Loucy (cell line): ENCODE results near the gene LRRN4CL.

Experiments
- H2AFZ ChIP-seq: fragments of 200-600 bp; sonication (generic); 2 replicates; pipeline ENCODE4 v1.6.0; 2016; ENCODE audit warnings: antibody characterized with exemption, mild to moderate bottlenecking, low read length, moderate library complexity
- H3F3A ChIP-seq: fragments of 200-600 bp; 2 replicates; pipeline ENCODE4 v1.6.0; 2016; ENCODE audit warnings: antibody characterized with exemption, low read depth, mild to moderate bottlenecking
- H3K27me3 ChIP-seq: fragments of 200-600 bp; sonication (generic); 2 replicates; pipeline ENCODE4 v1.6.1; 2014; ENCODE audit warnings: low read length, mild to moderate bottlenecking; ENCODE audit not compliant: insufficient read depth, poor library complexity, severe bottlenecking
- H3K36me3 ChIP-seq: fragments of 200-600 bp; sonication (generic); 2 replicates; pipeline ENCODE4 v1.6.1; 2016; ENCODE audit warnings: low read length; ENCODE audit not compliant: insufficient read depth
- H3K4me1 ChIP-seq: fragments of 200-600 bp; sonication (generic); 2 replicates; pipeline ENCODE4 v1.5.1; 2014; ENCODE audit warnings: low read length, mild to moderate bottlenecking; ENCODE audit not compliant: insufficient read depth, poor library complexity, severe bottlenecking
- H3K4me2 ChIP-seq: fragments of 200-600 bp; sonication (generic); 2 replicates; pipeline ENCODE4 v1.6.0; 2014; ENCODE audit warnings: antibody characterized with exemption, low read length, low read depth, mild to moderate bottlenecking; ENCODE audit not compliant: poor library complexity, severe bottlenecking
- H3K4me3 ChIP-seq: fragments of 200-600 bp; sonication (generic); 2 replicates; pipeline ENCODE4 v1.5.1; 2014; ENCODE audit warnings: low read length, mild to moderate bottlenecking, mixed read lengths; ENCODE audit not compliant: poor library complexity, severe bottlenecking
- H3K79me2 ChIP-seq: fragments of 200-600 bp; sonication (generic); 2 replicates; pipeline ENCODE4 v1.6.1; 2014; ENCODE audit warnings: low read length; ENCODE audit not compliant: insufficient read depth
- H3K9ac ChIP-seq: fragments of 200-600 bp; sonication (generic); 2 replicates; pipeline ENCODE4 v1.6.0; 2014; ENCODE audit warnings: mild to moderate bottlenecking, low read depth, low read length, moderate library complexity; ENCODE audit not compliant: poor library complexity, severe bottlenecking
- H3K9me2 ChIP-seq: fragments of 200-600 bp; sonication (generic); replicated peaks from 2 replicates; pipeline ENCODE4 v1.6.1; 2016; ENCODE audit warnings: low read depth, low read length, mixed read lengths
- H3K9me3 ChIP-seq: fragments of 200-600 bp; sonication (generic); 2 replicates; pipeline ENCODE4 v1.6.1; 2014; ENCODE audit warnings: mild to moderate bottlenecking, antibody characterized with exemption, low read length, low read depth; ENCODE audit not compliant: insufficient read depth
- H4K20me1 ChIP-seq: fragments of 200-600 bp; sonication (generic); 2 replicates; pipeline ENCODE4 v1.6.0; 2014; ENCODE audit warnings: antibody characterized with exemption, low read length, mild to moderate bottlenecking; ENCODE audit not compliant: insufficient read depth, poor library complexity, severe bottlenecking
- EZH2phosphoT487 ChIP-seq: fragments of 200-600 bp; IDR thresholded peaks from 2 replicates; pipeline ENCODE4 v1.6.1; 2018; ENCODE audit warnings: antibody characterized with exemption, mild to moderate bottlenecking, moderate library complexity, borderline replicate concordance
- TF ChIP-seq, protein P1 (sequence below): fragments of 200-600 bp; sonication (generic); conservative IDR thresholded peaks from 2 replicates; pipeline ENCODE4 v1.5.1; 2014; ENCODE audit warnings: mild to moderate bottlenecking, antibody characterized with exemption, low read length

LRRN4CL gene

DNA sequence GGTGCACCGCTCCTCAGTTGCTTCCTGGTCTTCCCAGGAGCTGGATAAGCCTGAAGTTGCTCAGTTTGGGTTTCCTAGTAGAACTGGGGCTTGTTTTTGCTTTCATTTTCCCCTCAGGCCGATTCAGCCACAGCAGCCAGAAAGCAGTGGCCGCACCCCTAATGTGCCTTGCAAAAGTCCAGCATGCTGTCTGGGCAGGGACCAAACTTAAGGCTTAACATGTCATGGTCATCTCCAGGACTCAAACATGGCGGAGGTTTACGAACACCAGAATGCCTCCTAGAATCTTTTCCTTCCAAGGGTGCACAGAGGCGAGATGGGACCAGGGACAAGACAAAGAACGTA lies 20.6 kb upstream of the LRRN4CL start:
- Histone ChIP-seq H3K9me3 (no peaks in the 10 kb centered on the region), H3K4me3 (no peak overlapping the region), H3K4me1 (peaks cover 10% of the 10 kb centered on the region), H3K79me2 (peaks cover 17% of the 10 kb centered on the region; the same call in 1 of the 2 replicates), H4K20me1 (peaks cover 31% of the 10 kb centered on the region), H3F3A (peaks cover 12% of the 10 kb centered on the region), H3K9me2 (no peaks in the 10 kb centered on the region), H3K9ac (no peak overlapping the region), H3K4me2 (no peak overlapping the region), H3K27me3 (no peaks in the 10 kb centered on the region), H2AFZ (no peak overlapping the region), H3K36me3 (peaks cover 67% of the 10 kb centered on the region)
- TF ChIP-seq EZH2phosphoT487, result no peak

- Histone ChIP-seq H3K4me3 (no peak overlapping the region), H3K27me3 (no peaks in the 10 kb centered on the region), H3F3A (peaks cover 12% of the 10 kb centered on the region), H3K4me2 (no peak overlapping the region), H3K9me3 (no peaks in the 10 kb centered on the region), H3K79me2 (peaks cover 12% of the 10 kb centered on the region; the same call in 1 of the 2 replicates), H3K9me2 (no peaks in the 10 kb centered on the region), H3K36me3 (peaks cover 66% of the 10 kb centered on the region), H3K9ac (no peak overlapping the region), H2AFZ (no peak overlapping the region), H3K4me1 (peaks cover 13% of the 10 kb centered on the region), H4K20me1 (peaks cover 28% of the 10 kb centered on the region)
- TF ChIP-seq, protein P1, sequence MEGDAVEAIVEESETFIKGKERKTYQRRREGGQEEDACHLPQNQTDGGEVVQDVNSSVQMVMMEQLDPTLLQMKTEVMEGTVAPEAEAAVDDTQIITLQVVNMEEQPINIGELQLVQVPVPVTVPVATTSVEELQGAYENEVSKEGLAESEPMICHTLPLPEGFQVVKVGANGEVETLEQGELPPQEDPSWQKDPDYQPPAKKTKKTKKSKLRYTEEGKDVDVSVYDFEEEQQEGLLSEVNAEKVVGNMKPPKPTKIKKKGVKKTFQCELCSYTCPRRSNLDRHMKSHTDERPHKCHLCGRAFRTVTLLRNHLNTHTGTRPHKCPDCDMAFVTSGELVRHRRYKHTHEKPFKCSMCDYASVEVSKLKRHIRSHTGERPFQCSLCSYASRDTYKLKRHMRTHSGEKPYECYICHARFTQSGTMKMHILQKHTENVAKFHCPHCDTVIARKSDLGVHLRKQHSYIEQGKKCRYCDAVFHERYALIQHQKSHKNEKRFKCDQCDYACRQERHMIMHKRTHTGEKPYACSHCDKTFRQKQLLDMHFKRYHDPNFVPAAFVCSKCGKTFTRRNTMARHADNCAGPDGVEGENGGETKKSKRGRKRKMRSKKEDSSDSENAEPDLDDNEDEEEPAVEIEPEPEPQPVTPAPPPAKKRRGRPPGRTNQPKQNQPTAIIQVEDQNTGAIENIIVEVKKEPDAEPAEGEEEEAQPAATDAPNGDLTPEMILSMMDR, result no peak
- no peak for TF ChIP-seq EZH2phosphoT487
Measured at GRCh38 chr11:62709247-62710000, 20.1 kb upstream of the LRRN4CL start.

GRCh38 chr11:62708793-62709192 lies 19.5 kb upstream of the LRRN4CL start:
- Histone ChIP-seq H3K4me2 (no peak overlapping the region), H3F3A (peaks cover 12% of the 10 kb centered on the region), H3K79me2 (peaks cover 8% of the 10 kb centered on the region; the same call in 1 of the 2 replicates), H3K27me3 (no peaks in the 10 kb centered on the region), H4K20me1 (peaks cover 21% of the 10 kb centered on the region), H3K9ac (no peak overlapping the region), H2AFZ (no peak overlapping the region), H3K4me1 (peaks cover 13% of the 10 kb centered on the region), H3K4me3 (no peak overlapping the region), H3K36me3 (peaks cover 60% of the 10 kb centered on the region), H3K9me2 (no peaks in the 10 kb centered on the region), H3K9me3 (no peaks in the 10 kb centered on the region)
- no peak for TF ChIP-seq EZH2phosphoT487
- TF ChIP-seq, protein P1, result no peak

DNA sequence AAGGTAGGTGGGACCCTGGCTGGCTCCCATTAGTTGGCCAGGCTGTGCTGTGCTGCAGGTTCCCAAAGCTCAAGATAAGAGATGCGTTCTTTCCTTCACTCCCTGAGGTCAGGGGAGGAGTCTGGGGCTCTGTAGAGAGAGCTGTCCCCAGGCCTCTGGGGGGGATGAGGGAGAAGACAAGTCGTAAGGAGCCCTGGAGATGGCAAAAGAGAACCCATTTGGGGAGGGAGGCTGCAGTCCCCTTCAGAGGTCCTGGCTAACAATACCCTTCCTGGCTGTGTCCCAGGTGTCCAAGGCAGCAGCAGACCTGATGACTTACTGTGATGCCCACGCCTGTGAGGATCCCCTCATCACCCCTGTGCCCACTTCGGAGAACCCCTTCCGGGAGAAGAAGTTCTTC lies 19.1 kb upstream of the LRRN4CL start:
- Histone ChIP-seq H3K4me2 (no peak overlapping the region), H3K4me3 (no peak overlapping the region), H3K27me3 (no peaks in the 10 kb centered on the region), H3F3A (peaks cover 12% of the 10 kb centered on the region), H3K4me1 (peaks cover 13% of the 10 kb centered on the region), H3K9ac (no peak overlapping the region), H3K36me3 (peaks cover 56% of the 10 kb centered on the region), H2AFZ (no peak overlapping the region), H3K9me3 (no peaks in the 10 kb centered on the region), H4K20me1 (peaks cover 17% of the 10 kb centered on the region), H3K79me2 (peaks cover 4% of the 10 kb centered on the region; the same call in 1 of the 2 replicates), H3K9me2 (no peaks in the 10 kb centered on the region)
- TF ChIP-seq, protein P1, result no peak
- TF ChIP-seq EZH2phosphoT487, result no peak
